ENCODE results near the gene UXS1. TPM values are rescaled to one million over a fixed set of nuclear protein-coding genes. Genes with fewer than 3 reads are reported as not detected.
A peak's percentile ranks its signal among the peaks of the same experiment; 100 is the strongest.

The UXS1 gene
- total RNA-seq, 2 donors from 2014 or later = 62.0 to 105 TPM

- ATAC-seq (replicated peaks) = no peak
- Mint-ChIP-seq H3K4me3 (no peak overlapping the region), H3K4me1 (peaks cover 27% of the 10 kb centered on the region)
These were observed 13.5 kb downstream of the UXS1 start for GRCh38 chr2:106180602-106181001.

GRCh38 chr2:106178716-106179115 lies 15.4 kb downstream of the UXS1 start:
- Mint-ChIP-seq H3K4me1 (peaks cover 20% of the 10 kb centered on the region), H3K9me3 (no peaks in the 10 kb centered on the region), H3K27ac (peak overlapping the region; percentile 79), H3K4me3 (no peak overlapping the region), H3K36me3 (ENCODE audit: low read depth) (peaks cover 4% of the 10 kb centered on the region), H3K27me3 (no peaks in the 10 kb centered on the region)
- ATAC-seq (replicated peaks) = no peak

More at GRCh38 chr2:106180602-106181001, 13.5 kb downstream of the UXS1 start:
- Mint-ChIP-seq H3K9me3 (no peaks in the 10 kb centered on the region), H3K27ac (no peak overlapping the region), H3K27me3 (no peaks in the 10 kb centered on the region), H3K36me3 (ENCODE audit: low read depth) (peaks cover 8% of the 10 kb centered on the region)

GRCh38 chr2:106177581-106177980 lies 16.5 kb downstream of the UXS1 start:
- Mint-ChIP-seq H3K9me3 (no peaks in the 10 kb centered on the region), H3K27me3 (no peaks in the 10 kb centered on the region), H3K27ac (no peak overlapping the region), H3K36me3 (ENCODE audit: low read depth) (peaks cover 4% of the 10 kb centered on the region), H3K4me3 (no peak overlapping the region), H3K4me1 (peaks cover 17% of the 10 kb centered on the region)
- ATAC-seq (replicated peaks) = no peak

- H3K4me1 Mint-ChIP-seq = peaks cover 17% of the 10 kb centered on the region
- H3K36me3 Mint-ChIP-seq (ENCODE audit: low read depth) = peaks cover 4% of the 10 kb centered on the region
- ATAC-seq (replicated peaks) = no peak
- H3K27me3 Mint-ChIP-seq = no peaks in the 10 kb centered on the region
- no peak overlapping the region for H3K4me3 Mint-ChIP-seq
- H3K27ac Mint-ChIP-seq = no peak overlapping the region
- no peaks in the 10 kb centered on the region for H3K9me3 Mint-ChIP-seq
These were observed 17.5 kb downstream of the UXS1 start for GRCh38 chr2:106176446-106177099.

DNA sequence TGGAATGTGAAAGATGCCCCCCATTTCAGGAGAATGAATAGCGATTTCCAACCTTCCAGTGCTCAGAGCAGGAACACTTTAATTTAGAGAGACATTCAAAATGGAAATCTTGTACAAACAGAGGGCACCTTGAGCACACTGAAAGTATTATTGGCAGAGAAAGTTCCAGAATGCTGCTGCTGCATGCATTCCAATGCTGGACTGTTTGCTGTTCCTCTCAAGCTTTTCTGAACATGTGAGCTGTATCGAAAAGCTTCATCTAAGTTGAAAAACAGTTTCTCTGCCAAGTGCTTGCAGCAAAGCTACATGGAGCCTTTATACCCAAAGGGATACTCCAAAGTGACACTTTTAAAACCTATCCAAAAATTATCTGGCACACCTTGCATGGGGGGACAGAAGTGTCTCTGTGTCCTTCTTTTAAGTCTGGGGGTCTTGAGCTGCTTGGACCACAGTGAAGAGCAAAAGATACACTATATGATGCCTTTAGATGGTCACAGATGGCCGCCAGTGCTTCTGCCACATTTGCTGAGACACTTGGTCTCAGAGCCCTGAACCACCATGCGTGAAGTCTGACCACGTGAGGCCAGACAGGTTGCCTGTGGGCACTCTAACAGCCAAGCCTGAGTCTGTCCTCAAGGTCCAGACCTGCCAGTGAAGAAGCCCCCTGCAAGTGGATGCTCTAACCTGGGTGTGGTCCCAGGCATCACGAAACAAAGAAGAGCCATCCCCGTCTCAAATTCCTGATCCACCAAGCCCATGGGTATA lies 18.8 kb downstream of the UXS1 start:
- Mint-ChIP-seq H3K9me3 (no peaks in the 10 kb centered on the region), H3K4me1 (peaks cover 21% of the 10 kb centered on the region), H3K4me3 (no peak overlapping the region), H3K36me3 (ENCODE audit: low read depth) (peaks cover 4% of the 10 kb centered on the region), H3K27me3 (no peaks in the 10 kb centered on the region), H3K27ac (peak overlapping the region; percentile 34)
- no peak for ATAC-seq (replicated peaks)

- Mint-ChIP-seq H3K36me3 (ENCODE audit: low read depth) (peaks cover 4% of the 10 kb centered on the region), H3K4me1 (peaks cover 19% of the 10 kb centered on the region), H3K4me3 (no peak overlapping the region), H3K27me3 (no peaks in the 10 kb centered on the region), H3K9me3 (no peaks in the 10 kb centered on the region), H3K27ac (peak overlapping the region; percentile 29)
- ATAC-seq (replicated peaks) = no peak
These were observed 20.0 kb downstream of the UXS1 start for GRCh38 chr2:106174056-106174455.

DNA sequence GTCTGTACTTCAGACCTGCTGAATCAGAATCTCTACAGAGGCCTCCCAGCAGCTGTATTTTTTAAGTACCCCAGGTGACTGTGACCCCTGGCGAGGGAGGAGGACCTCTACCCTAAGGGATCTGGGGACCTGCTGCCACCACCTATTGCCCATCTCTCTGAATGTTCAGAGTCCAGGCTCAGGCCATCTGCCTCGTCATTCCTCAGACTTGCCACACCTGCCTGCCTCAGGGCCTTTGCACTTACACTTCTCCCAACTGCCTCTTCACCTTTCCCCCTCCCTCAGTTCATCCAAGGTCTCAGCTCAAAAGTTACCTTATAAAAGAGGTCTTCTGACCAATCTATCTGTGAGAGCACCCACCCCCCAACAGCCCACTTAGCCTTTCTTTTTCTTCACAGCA lies 21.5 kb downstream of the UXS1 start:
- Mint-ChIP-seq H3K9me3 (no peaks in the 10 kb centered on the region), H3K4me1 (peaks cover 22% of the 10 kb centered on the region), H3K36me3 (ENCODE audit: low read depth) (no peaks in the 10 kb centered on the region)

DNA sequence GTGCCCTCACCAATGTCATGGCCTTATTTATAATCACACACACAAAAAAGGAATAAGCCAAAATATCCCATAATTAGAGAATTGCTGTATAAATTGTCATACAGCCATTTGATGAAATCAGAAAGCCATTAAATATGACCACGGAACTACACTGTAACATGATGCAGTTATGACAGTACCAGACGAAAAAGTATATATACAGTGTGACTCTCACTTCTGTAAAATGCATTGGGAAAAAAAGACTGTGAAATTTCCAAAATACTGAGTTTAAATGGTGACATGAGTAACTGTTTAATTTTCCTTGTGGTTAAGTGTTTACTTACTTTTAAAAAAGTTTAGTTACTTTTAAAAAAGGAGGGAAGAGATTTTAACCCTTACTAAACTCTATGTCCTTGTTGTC lies 25.4 kb downstream of the UXS1 start:
- Mint-ChIP-seq H3K36me3 (ENCODE audit: low read depth) (peaks cover 12% of the 10 kb centered on the region), H3K9me3 (no peaks in the 10 kb centered on the region), H3K27me3 (no peaks in the 10 kb centered on the region), H3K4me1 (peaks cover 35% of the 10 kb centered on the region), H3K4me3 (no peak overlapping the region), H3K27ac (peak overlapping the region; percentile 43)
- no peak for ATAC-seq (replicated peaks)

More for the DNA sequence above, 21.5 kb downstream of the UXS1 start:
- Mint-ChIP-seq H3K4me3 (no peak overlapping the region), H3K27ac (peak overlapping the region; percentile 63), H3K27me3 (no peaks in the 10 kb centered on the region)
- ATAC-seq (replicated peaks) = no peak

GRCh38 chr2:106167067-106167466 lies 27.0 kb downstream of the UXS1 start:
- ATAC-seq (replicated peaks) = no peak
- H3K27me3 Mint-ChIP-seq = no peaks in the 10 kb centered on the region
- H3K4me3 Mint-ChIP-seq = no peak overlapping the region
- H3K27ac Mint-ChIP-seq = peak overlapping the region; percentile 76
- H3K9me3 Mint-ChIP-seq = no peaks in the 10 kb centered on the region
- H3K4me1 Mint-ChIP-seq = peaks cover 33% of the 10 kb centered on the region
- H3K36me3 Mint-ChIP-seq (ENCODE audit: low read depth) = peaks cover 25% of the 10 kb centered on the region

DNA sequence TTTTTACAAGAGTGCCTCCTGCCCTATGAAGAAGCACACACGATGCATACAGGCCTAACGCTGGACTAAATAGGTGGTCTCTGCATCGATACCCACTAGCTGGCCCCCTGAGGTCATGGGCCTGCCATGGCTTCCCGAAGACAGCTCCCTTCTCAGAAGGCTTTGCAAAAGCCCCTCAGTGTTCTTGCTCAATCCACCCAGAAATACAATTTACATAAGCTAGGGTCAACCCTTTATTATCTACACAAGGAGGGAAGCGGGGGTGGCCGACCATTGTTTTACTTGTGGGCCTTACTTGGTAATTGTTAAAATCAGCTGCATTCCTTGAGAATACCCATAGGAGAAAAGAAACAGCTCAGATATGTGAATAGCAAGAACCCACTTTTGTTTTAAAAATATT lies 28.5 kb downstream of the UXS1 start:
- H3K4me1 Mint-ChIP-seq = peaks cover 38% of the 10 kb centered on the region
- no peaks in the 10 kb centered on the region for H3K27me3 Mint-ChIP-seq
- H3K4me3 Mint-ChIP-seq = no peak overlapping the region
- H3K27ac Mint-ChIP-seq = peak overlapping the region; percentile 29
- ATAC-seq (replicated peaks) = no peak
- H3K36me3 Mint-ChIP-seq (ENCODE audit: low read depth) = peaks cover 40% of the 10 kb centered on the region
- H3K9me3 Mint-ChIP-seq = no peaks in the 10 kb centered on the region

GRCh38 chr2:106165029-106165428 lies 29.1 kb downstream of the UXS1 start:
- H3K27ac Mint-ChIP-seq = peak overlapping the region; percentile 29
- H3K9me3 Mint-ChIP-seq = no peaks in the 10 kb centered on the region
- H3K36me3 Mint-ChIP-seq (ENCODE audit: low read depth) = peaks cover 45% of the 10 kb centered on the region
- peak overlapping the region; percentile 4 for H3K4me3 Mint-ChIP-seq
- no peaks in the 10 kb centered on the region for H3K27me3 Mint-ChIP-seq
- ATAC-seq (replicated peaks) = no peak
- H3K4me1 Mint-ChIP-seq = peaks cover 37% of the 10 kb centered on the region

GRCh38 chr2:106163948-106164545 lies 30.1 kb downstream of the UXS1 start:
- peaks cover 54% of the 10 kb centered on the region for H3K36me3 Mint-ChIP-seq (ENCODE audit: low read depth)
- H3K27me3 Mint-ChIP-seq = no peaks in the 10 kb centered on the region
- no peaks in the 10 kb centered on the region for H3K9me3 Mint-ChIP-seq
- H3K4me3 Mint-ChIP-seq = peak overlapping the region; percentile 4
- H3K27ac Mint-ChIP-seq = peak overlapping the region; percentile 29
- no peak for ATAC-seq (replicated peaks)
- peaks cover 42% of the 10 kb centered on the region for H3K4me1 Mint-ChIP-seq

DNA sequence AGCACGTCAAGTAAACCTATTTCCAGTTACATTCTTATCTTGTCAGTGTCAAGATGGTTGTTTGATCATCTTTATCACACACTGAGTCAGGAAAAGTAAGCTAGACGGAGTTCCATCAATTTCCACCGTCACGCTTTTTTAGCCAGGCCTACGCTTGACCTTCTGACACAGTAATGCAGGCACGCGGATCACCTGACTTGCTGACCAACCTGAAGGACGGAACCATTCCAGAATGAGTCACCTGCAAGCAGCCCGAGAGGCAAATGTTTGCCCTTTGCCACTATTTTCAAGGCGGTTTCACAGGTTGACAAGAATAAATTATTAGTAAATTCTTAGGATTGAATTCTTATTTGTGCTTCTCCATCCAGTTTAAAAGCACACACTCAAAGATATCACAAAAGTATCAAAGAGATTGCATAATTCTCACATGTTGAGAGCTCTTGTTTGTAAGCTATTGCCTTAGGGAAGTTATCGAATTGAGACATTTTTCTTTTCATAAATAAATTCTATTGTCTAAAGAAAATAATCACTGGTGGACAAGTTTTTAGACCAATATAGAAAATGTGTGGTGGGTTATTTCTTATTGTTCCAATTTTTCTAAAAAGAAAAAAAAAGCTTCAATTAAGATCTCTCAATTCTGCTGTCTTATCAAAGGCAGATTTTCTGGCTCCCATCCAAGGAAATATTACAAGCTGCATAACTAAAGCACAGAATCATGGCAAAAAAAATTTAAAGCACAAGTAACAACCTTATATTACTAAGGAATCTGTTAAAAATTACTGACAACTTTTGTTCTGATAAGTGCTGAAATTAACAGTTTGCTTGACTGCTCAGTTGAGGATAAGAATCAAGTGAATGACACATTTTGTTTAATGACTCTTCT lies 31.9 kb downstream of the UXS1 start:
- Mint-ChIP-seq H3K4me3 (peak overlapping the region; percentile 85), H3K27ac (peak overlapping the region; percentile 83)

GRCh38 chr2:106161341-106161740 lies 32.8 kb downstream of the UXS1 start:
- no peaks in the 10 kb centered on the region for H3K27me3 Mint-ChIP-seq
- peak overlapping the region; percentile 85 for H3K4me3 Mint-ChIP-seq

More for the DNA sequence above, 31.9 kb downstream of the UXS1 start:
- no peaks in the 10 kb centered on the region for H3K9me3 Mint-ChIP-seq
- no peak for ATAC-seq (replicated peaks)
- peaks cover 49% of the 10 kb centered on the region for H3K4me1 Mint-ChIP-seq
- H3K36me3 Mint-ChIP-seq (ENCODE audit: low read depth) = peaks cover 73% of the 10 kb centered on the region
- H3K27me3 Mint-ChIP-seq = no peaks in the 10 kb centered on the region

More at GRCh38 chr2:106161341-106161740, 32.8 kb downstream of the UXS1 start:
- peaks cover 49% of the 10 kb centered on the region for H3K4me1 Mint-ChIP-seq
- no peaks in the 10 kb centered on the region for H3K9me3 Mint-ChIP-seq
- peaks cover 81% of the 10 kb centered on the region for H3K36me3 Mint-ChIP-seq (ENCODE audit: low read depth)
- no peak for ATAC-seq (replicated peaks)
- H3K27ac Mint-ChIP-seq = peak overlapping the region; percentile 83
